22Rv1 (cell line): ENCODE results near the gene ARAP1.

ENCODE experiments used
- H3K27ac ChIP-seq: fragments of 450-650 bp; 2 replicates; pipeline ENCODE4 v1.5.1; 2017
- ZFX ChIP-seq: fragments of 450-650 bp; IDR thresholded peaks from 2 replicates; pipeline ENCODE4 v1.6.1; 2017; ENCODE audit warnings: antibody characterized with exemption, borderline replicate concordance
- TF ChIP-seq, protein P1 (sequence below): fragments of 450-650 bp; IDR thresholded peaks from 2 replicates; pipeline ENCODE4 v1.5.1; 2017; ENCODE audit warnings: mild to moderate bottlenecking

The ARAP1 gene

DNA sequence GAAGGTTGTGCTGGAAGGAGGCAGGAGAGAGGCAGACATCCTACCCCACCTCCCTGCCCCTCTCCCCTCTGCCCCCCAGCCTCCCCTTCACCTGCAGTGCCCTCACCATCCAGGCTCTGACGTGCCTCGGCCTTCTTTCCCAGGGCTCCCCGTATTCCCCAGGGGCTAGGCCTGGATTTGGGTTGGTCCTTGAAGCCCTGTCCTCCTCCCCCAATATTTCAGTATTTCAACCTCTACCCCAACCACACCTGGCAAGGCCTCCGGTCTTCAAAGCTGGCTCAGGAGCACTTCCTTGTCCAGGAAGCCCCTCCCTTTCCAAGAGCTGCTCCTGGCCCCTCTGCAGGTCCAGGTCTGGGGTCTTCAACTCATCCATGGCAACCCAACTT lies 69.4 kb downstream of the ARAP1 start:
- TF ChIP-seq ZFX: no peak
- TF ChIP-seq, protein P1, sequence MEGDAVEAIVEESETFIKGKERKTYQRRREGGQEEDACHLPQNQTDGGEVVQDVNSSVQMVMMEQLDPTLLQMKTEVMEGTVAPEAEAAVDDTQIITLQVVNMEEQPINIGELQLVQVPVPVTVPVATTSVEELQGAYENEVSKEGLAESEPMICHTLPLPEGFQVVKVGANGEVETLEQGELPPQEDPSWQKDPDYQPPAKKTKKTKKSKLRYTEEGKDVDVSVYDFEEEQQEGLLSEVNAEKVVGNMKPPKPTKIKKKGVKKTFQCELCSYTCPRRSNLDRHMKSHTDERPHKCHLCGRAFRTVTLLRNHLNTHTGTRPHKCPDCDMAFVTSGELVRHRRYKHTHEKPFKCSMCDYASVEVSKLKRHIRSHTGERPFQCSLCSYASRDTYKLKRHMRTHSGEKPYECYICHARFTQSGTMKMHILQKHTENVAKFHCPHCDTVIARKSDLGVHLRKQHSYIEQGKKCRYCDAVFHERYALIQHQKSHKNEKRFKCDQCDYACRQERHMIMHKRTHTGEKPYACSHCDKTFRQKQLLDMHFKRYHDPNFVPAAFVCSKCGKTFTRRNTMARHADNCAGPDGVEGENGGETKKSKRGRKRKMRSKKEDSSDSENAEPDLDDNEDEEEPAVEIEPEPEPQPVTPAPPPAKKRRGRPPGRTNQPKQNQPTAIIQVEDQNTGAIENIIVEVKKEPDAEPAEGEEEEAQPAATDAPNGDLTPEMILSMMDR: no peak
- no peak overlapping the region for H3K27ac ChIP-seq

DNA sequence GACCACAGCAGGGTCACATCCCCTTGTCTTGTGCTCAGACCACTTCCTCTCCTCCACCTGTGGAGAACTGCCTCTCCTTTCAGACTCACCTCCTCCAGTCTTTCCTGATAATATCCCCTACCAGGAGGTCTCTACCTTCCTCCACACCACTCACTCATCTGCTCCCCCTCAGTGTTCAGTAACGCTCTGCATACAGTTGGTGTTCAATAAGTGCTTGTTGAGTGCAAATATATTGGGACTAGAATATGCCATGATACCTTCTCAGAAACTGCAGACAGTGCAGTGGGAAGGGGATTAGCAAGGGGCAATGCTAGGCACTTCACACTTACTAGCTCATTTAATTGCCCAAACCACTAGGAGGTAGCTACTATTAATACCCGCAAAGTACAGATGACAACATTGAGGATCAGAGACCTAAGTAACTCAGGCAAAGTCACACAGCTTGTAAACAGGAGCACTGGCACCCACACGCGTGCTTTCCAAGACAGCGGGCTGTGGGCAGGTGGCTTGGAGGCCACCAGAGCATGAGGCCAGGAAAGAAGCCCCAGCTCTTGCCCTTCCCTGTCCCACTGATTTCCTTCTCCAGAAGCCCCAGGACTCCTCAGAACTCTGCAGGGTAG lies 69.9 kb downstream of the ARAP1 start:
- TF ChIP-seq, protein P1: no peak
- TF ChIP-seq ZFX: no peak
- no peak overlapping the region for H3K27ac ChIP-seq

DNA sequence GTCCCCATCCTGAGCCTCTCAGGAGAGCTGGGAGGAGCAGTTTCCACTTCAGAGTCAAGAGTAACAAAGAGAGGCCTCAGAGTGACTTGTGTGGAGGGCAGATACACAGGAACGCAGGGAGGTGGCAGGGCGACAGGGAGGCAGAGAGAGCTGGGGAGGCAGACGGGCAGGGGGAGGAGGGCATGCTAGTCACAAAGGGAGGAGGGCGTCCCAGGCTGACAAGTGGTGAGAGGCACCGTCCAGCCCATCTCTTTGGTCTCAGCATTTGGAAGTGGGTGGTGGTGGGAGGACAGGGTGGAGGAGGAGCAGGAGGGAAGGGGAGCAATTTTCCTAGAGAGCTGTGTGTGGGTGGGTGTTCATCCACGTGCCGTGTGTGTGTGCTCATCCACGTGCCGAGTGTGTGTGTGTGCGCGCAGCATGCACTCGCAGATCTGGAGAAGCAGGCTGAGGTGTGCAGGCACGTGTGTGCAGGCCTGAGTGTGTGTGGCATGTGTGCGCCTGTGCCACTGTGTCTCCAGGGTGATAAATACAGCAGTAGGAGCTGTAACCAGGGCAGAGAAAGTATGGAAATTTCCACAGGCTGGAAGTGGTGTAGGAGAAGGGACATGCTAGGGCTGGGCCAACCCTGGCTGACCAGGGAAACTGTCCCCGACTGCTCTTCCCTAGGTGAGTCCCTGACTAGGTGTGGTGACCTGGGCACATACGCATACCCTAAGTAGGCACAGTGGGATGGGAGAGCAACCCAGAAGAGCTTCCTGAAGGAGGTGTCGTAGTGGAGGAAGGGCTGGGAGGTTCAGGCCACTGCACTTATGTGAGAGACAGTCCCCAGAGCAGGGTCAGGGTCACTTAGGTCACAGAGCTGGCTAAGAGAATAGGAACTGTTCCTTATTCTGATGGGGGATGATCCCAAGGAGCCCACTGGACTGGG lies 70.7 kb downstream of the ARAP1 start:
- TF ChIP-seq ZFX: no peak
- TF ChIP-seq, protein P1: no peak
- H3K27ac ChIP-seq: no peak overlapping the region

DNA sequence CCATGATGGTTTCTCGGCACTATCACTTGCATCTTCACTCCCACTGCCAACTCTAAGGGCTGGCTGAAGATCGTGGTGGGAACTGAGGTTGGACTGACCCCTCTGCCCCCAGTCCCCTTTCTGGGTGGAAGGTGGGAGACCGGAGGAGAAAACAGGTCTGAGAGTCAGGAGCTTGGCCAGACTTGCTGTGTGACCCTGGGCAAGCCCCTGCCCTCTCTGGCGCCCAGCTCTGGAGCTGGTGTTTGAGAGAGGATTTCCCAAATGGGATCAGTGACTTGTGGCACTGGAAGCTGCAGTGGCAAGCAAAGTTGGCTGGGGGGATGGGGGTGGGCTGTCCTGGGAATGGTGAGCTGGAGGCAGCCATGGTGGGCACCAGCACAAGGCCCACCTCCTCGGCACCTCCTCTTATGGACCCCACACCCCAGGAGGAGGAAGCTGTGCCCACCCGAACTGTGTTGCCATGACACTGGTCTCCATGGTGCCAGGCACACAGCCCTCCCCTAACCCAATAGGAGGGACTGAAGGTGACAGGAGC lies 71.5 kb downstream of the ARAP1 start:
- no peak overlapping the region for H3K27ac ChIP-seq
- TF ChIP-seq ZFX: no peak
- TF ChIP-seq, protein P1: no peak

DNA sequence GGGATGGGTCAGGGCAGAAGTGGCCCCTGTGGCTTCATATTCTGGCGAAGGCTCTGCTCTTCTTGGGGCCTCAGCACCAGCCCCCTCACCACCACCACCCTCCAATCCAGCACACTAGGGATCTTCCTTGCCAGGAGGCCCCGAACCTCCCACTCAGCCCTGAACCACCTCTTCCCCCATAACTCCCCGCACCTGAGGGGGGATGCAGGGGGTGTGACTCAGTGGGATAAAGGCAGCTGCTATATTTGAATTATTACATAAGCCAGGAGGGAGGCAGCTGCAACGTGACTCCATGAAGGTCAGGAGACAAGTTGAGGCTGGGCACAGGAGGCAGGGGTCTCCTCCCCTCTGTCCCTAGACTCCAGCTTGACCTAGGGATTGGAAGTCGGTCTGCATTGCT lies 72.3 kb downstream of the ARAP1 start:
- H3K27ac ChIP-seq: no peak overlapping the region
- TF ChIP-seq ZFX: no peak
- TF ChIP-seq, protein P1: no peak

DNA sequence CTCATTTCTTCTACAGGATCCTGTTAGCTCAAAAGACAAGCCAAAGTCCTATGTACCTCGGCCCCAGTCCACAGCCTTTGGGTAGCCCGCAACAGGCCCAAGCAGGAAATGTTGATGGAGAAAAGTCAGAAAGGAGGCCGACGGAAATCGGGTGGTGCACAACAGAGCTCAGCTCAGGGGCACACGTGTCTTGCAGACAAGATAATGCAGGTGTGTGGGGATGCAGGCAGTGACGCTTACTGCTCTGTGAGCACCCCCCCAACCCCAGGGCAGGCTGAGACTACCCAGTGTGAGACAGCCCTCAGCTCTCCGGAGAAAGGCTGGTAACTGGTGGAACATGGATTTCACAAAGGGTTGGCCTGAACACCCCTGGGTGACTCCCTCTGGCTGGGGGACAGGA lies 73.7 kb downstream of the ARAP1 start:
- no peak for TF ChIP-seq ZFX
- TF ChIP-seq, protein P1: no peak

More for the DNA sequence above, 73.7 kb downstream of the ARAP1 start:
- no peak overlapping the region for H3K27ac ChIP-seq
